ENCODE measurements around the gene LRMDA. TPM values are rescaled to one million over a fixed set of nuclear protein-coding genes. Genes with fewer than 3 reads are reported as not detected.

The LRMDA gene
- total RNA-seq (2022; extraction: Qiagen RNA extraction; ENCODE audit: low read depth): 2.6 to 6.6 TPM (median 5.3 TPM) in 5 replicates

GRCh38 chr10:75431180-75432111 is at the start of gene LRMDA:
Gene LRMDA (plus strand): TSS chr10:75431624.

GRCh38 chr10:75401569-75402485 is 29.6 kb upstream of the LRMDA start, which contains the start of gene ZNF503:
Gene ZNF503 (minus strand): TSS chr10:75401764. CDS start chr10:75401419, 345 bp downstream.

Other genes starting within 250 kb of the LRMDA start
- 321 to 347 TPM (median 335 TPM) in 5 replicates for gene VDAC2, start 220.8 kb upstream of the LRMDA start, total RNA-seq (2022; extraction: Qiagen RNA extraction; ENCODE audit: low read depth)
- gene COMTD1, start 195.7 kb upstream of the LRMDA start, total RNA-seq (2022; extraction: Qiagen RNA extraction; ENCODE audit: low read depth): 37.6 to 57.8 TPM (median 56.9 TPM) in 5 replicates
- 8.7 to 12.1 TPM (median 11.6 TPM) in 5 replicates for gene ZNF503, start 29.9 kb upstream of the LRMDA start, total RNA-seq (2022; extraction: Qiagen RNA extraction; ENCODE audit: low read depth)